ENCODE data around the gene S100A7.

DNA sequence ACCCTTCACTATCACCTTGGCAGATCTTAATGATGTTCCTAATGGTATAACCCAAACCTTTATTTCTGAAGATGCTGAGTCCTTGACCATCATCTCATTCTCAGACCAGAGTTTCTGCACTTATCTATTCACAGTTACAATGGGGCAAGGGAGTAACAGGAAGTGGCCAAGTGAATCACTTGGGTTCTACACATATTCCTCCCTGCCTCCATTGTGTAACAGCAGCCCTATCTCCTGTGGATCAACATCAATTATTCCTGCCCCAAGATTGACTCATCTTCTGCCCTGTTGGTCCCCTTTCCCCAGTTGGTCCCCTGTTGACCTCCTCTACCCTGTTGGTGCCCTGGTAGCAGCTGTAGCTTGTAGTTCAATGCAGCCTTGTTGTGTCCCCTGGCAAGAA lies 10.3 kb upstream of the S100A7 start:
- TF ChIP-seq, protein P1, sequence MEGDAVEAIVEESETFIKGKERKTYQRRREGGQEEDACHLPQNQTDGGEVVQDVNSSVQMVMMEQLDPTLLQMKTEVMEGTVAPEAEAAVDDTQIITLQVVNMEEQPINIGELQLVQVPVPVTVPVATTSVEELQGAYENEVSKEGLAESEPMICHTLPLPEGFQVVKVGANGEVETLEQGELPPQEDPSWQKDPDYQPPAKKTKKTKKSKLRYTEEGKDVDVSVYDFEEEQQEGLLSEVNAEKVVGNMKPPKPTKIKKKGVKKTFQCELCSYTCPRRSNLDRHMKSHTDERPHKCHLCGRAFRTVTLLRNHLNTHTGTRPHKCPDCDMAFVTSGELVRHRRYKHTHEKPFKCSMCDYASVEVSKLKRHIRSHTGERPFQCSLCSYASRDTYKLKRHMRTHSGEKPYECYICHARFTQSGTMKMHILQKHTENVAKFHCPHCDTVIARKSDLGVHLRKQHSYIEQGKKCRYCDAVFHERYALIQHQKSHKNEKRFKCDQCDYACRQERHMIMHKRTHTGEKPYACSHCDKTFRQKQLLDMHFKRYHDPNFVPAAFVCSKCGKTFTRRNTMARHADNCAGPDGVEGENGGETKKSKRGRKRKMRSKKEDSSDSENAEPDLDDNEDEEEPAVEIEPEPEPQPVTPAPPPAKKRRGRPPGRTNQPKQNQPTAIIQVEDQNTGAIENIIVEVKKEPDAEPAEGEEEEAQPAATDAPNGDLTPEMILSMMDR (IDR thresholded peaks at IDR 0.05), result no peak
- no peak for TF ChIP-seq EZH2 (IDR thresholded peaks at IDR 0.05)

Data from neural progenitor cell (in vitro differentiated cells).